Muscle of leg (tissue), 11 donors: ENCODE measurements around the gene PTPN14. TPM values are rescaled to one million over a fixed set of nuclear protein-coding genes. Genes with fewer than 3 reads are reported as not detected.

Experiments
- DNase-seq: peaks from one replicate; pipeline ENCODE4 v3.0.0; 2013
- H3K27ac ChIP-seq: one replicate; pipeline ENCODE4 v1.5.1; 2013; ENCODE audit warnings: mild to moderate bottlenecking, low read length, control low read depth
- H3K27me3 ChIP-seq: one replicate; pipeline ENCODE4 v1.6.1; 2013; ENCODE audit warnings: low read length; ENCODE audit not compliant: control insufficient read depth, insufficient read depth
- H3K36me3 ChIP-seq: one replicate; pipeline ENCODE4 v1.6.1; 2013; ENCODE audit warnings: low read length; ENCODE audit not compliant: control insufficient read depth, insufficient read depth
- H3K4me1 ChIP-seq: one replicate; pipeline ENCODE4 v1.6.1; 2013; ENCODE audit warnings: low read length; ENCODE audit not compliant: control insufficient read depth, insufficient read depth
- H3K4me3 ChIP-seq: one replicate; pipeline ENCODE4 v1.5.1; 2013; ENCODE audit warnings: low read length, control low read depth
- H3K9me3 ChIP-seq: replicated peaks from 2 replicates; pipeline ENCODE4 v1.6.1; 2013; ENCODE audit warnings: low read depth, low read length; ENCODE audit not compliant: control insufficient read depth
- WGBS: methylation state at CpG from one replicate; pipeline ENCODE4 v1.1.5; 2013; ENCODE audit warnings: missing lambda C conversion rate; ENCODE audit not compliant: insufficient coverage; 5-methylcytosine and 5-hydroxymethylcytosine counted together
- polyA plus RNA-seq, 8 donors: library from polyadenylated mRNA; unstranded; fragments of 120-200 nt; gene quantifications; one replicate each; pipeline versions ENCODE4 v1.2.1 to v1.2.3, GENCODE V29; 2013; ENCODE audit warnings: inconsistent platforms in 1 of 8, low replicate concordance in 1 of 8; ENCODE audit not compliant: insufficient read length in 8 of 8, insufficient read depth in 1 of 8
- total RNA-seq: library from RNA; stranded (reverse); fragments of 120-200 nt; gene quantifications from one replicate; pipeline ENCODE4 v1.2.4, GENCODE V29; 2013

PTPN14 gene
- total and polyA plus RNA-seq, 9 donors: 9.4 to 25.2 (median 15.8) TPM

GRCh38 chr1:214438075-214438474, 113.3 kb downstream of the PTPN14 start:
- Histone ChIP-seq H3K4me3 (no peak overlapping the region), H3K27ac (no peak overlapping the region), H3K27me3 (no peaks in the 10 kb centered on the region), H3K9me3 (no peaks in the 10 kb centered on the region), H3K36me3 (no peaks in the 10 kb centered on the region), H3K4me1 (no peaks in the 10 kb centered on the region)
- no peak for DNase-seq
- WGBS: 73% methylated on average over 3 of the region's 6 CpGs

- Histone ChIP-seq H3K27me3 (no peaks in the 10 kb centered on the region), H3K9me3 (no peaks in the 10 kb centered on the region), H3K27ac (no peak overlapping the region), H3K4me3 (no peak overlapping the region), H3K4me1 (no peaks in the 10 kb centered on the region), H3K36me3 (no peaks in the 10 kb centered on the region)
- DNase-seq: no peak
- WGBS: no CpG with 5 or more reads among the region's 4 CpGs
These were observed 115.5 kb downstream of the PTPN14 start for GRCh38 chr1:214435867-214436266.

- H3K4me3 ChIP-seq: no peak overlapping the region
These were observed 119.2 kb downstream of the PTPN14 start for GRCh38 chr1:214432245-214432644.

GRCh38 chr1:214429951-214430770, 121.2 kb downstream of the PTPN14 start:
- Histone ChIP-seq H3K27me3 (no peaks in the 10 kb centered on the region), H3K4me3 (no peak overlapping the region), H3K4me1 (no peaks in the 10 kb centered on the region), H3K27ac (no peak overlapping the region), H3K9me3 (no peaks in the 10 kb centered on the region), H3K36me3 (no peaks in the 10 kb centered on the region)
- DNase-seq: no peak
- 80% methylated on average over 2 of the region's 9 CpGs for WGBS

More at GRCh38 chr1:214432245-214432644, 119.2 kb downstream of the PTPN14 start:
- Histone ChIP-seq H3K36me3 (no peaks in the 10 kb centered on the region), H3K27ac (no peak overlapping the region), H3K9me3 (no peaks in the 10 kb centered on the region), H3K27me3 (no peaks in the 10 kb centered on the region), H3K4me1 (no peaks in the 10 kb centered on the region)
- WGBS: no CpG with 5 or more reads among the region's 1 CpG
- no peak for DNase-seq

- no peaks in the 10 kb centered on the region for H3K36me3 ChIP-seq
- H3K4me3 ChIP-seq: no peak overlapping the region
- no peaks in the 10 kb centered on the region for H3K4me1 ChIP-seq
- H3K27ac ChIP-seq: no peak overlapping the region
- no peak for DNase-seq
- H3K27me3 ChIP-seq: no peaks in the 10 kb centered on the region
- no peaks in the 10 kb centered on the region for H3K9me3 ChIP-seq
- WGBS: 75% methylated on average over 7 of the region's 7 CpGs
These were observed 123.5 kb downstream of the PTPN14 start for GRCh38 chr1:214427871-214428277.

DNA sequence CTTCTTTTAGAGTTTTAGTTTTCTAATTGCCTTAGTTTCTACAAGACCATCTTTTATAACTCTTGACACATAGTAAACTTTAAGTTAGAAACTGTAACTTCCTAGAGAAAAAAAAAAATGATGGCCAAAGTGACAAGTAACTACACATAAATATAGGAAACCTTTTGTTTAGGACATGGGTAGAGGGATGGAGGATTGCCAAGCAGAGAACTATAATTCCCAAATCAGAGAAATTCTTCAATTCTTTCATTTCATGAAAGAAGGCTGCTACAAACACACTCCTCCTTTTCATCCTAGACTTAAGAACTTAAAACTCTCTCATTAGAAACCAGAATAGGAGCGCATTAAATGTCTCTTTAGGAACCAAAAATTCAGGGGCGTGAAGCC, 125.0 kb downstream of the PTPN14 start:
- Histone ChIP-seq H3K27me3 (no peaks in the 10 kb centered on the region), H3K27ac (no peak overlapping the region), H3K4me1 (no peaks in the 10 kb centered on the region), H3K4me3 (no peak overlapping the region), H3K9me3 (no peaks in the 10 kb centered on the region), H3K36me3 (no peaks in the 10 kb centered on the region)
- no peak for DNase-seq
- 69% methylated on average over 2 of the region's 2 CpGs for WGBS

- no peaks in the 10 kb centered on the region for H3K9me3 ChIP-seq
- no peaks in the 10 kb centered on the region for H3K4me1 ChIP-seq
- no peak overlapping the region for H3K27ac ChIP-seq
- no peak for DNase-seq
- no peak overlapping the region for H3K4me3 ChIP-seq
- no peaks in the 10 kb centered on the region for H3K27me3 ChIP-seq
- H3K36me3 ChIP-seq: no peaks in the 10 kb centered on the region
- no CpG with 5 or more reads among the region's 5 CpGs for WGBS
These were observed 125.5 kb downstream of the PTPN14 start for GRCh38 chr1:214425716-214426425.

- H3K4me3 ChIP-seq: no peak overlapping the region
- 100% methylated on average over 2 of the region's 2 CpGs for WGBS
- no peaks in the 10 kb centered on the region for H3K27me3 ChIP-seq
- H3K9me3 ChIP-seq: no peaks in the 10 kb centered on the region
- no peaks in the 10 kb centered on the region for H3K36me3 ChIP-seq
- no peak overlapping the region for H3K27ac ChIP-seq
- no peak for DNase-seq
- H3K4me1 ChIP-seq: no peaks in the 10 kb centered on the region
These were observed 126.3 kb downstream of the PTPN14 start for GRCh38 chr1:214425101-214425500.

DNA sequence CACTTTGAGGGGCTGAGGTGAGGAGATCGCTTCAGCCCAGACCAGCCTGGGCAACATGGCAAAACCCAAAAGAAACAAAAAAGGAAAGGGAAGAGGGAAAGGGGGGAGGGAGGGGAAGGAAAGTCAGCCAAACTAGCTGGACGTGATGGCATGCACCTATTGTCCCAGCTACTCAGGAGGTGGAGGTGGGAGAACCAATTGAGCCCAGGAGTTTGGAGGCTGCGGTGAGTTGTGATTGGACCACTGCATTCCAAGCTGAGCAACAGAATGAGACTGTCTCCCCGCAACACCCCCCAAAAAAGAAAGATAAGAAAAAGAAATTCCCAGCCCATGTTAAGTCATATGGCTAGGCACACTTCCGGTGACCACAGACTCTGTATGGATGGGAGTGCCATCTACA, 128.4 kb downstream of the PTPN14 start:
- Histone ChIP-seq H3K4me1 (peaks cover 3% of the 10 kb centered on the region), H3K4me3 (no peak overlapping the region), H3K27ac (no peak overlapping the region), H3K9me3 (no peaks in the 10 kb centered on the region), H3K36me3 (no peaks in the 10 kb centered on the region), H3K27me3 (no peaks in the 10 kb centered on the region)
- 85% methylated on average over 2 of the region's 5 CpGs for WGBS
- no peak for DNase-seq

DNA sequence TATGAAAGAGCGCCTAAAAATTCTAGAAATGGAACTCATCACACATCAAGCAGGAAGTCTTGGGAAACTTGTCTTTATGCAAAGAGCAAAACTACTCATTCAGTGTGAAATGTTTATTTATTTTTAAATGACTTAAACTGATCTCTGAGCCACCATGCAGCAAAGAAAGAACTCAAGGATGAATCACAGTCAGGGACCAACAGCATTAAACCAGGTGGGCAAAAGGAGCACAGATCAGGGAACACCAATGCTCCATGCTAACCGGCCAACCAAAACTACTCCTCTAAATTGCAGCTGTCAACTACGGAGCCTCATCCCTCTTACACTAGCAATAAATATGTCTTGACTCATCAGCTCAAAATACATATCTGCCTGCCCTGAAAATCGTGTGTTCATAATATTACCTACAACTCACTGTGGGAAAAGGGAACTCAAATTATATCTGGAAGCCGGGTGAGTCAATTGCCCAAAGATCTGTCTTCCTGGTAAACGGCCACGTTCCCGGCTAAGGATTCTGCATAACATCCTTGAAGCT, 129.2 kb downstream of the PTPN14 start:
- 64% methylated on average over 3 of the region's 8 CpGs for WGBS
- Histone ChIP-seq H3K27me3 (no peaks in the 10 kb centered on the region), H3K4me3 (no peak overlapping the region), H3K36me3 (no peaks in the 10 kb centered on the region), H3K4me1 (peaks cover 8% of the 10 kb centered on the region), H3K27ac (peak overlapping the region; percentile 11), H3K9me3 (no peaks in the 10 kb centered on the region)
- peak; percentile 36 for DNase-seq
